AG20443 (cell line): ENCODE data around the gene ITGA11.
"Not testable (repeated sequence)": the region's sequence is repeated elsewhere in the genome, so short reads cannot be mapped to it uniquely, and the experiment has no call there.

Experiments
- DNase-seq: peaks from one replicate; pipeline ENCODE4 v3.0.0; 2012; ENCODE audit warnings: low spot score, mixed read lengths

ITGA11 gene

DNA sequence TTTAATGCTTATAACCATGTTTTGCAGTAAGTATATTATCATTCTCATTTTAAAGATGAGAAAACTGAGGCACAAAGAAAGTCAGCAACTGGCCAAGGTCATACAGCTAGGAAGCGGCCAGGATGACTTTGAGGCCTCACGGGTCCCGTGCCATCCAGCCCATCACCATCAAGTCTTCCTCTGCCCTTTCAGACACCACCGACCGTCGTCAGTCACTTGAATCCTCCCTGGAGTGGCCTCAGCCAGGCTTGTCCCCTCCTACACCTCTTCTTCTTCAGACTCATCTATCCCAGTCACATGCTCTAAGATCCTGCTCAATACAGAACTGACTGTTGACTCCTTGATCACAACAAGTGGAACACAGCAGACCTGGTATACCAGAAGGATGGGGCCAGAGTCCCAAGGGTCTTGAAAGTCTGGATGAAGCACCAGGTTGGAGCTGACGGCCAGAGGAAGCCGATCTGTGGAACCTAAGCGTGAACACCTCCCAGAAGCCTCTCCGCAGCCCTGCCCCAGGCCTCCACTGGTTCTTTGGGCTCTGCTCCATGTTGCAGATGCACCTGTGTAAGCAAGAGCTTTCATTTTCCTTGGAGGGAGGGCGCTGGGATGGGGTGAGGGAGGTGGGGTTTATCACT, 22.1 kb downstream of the ITGA11 start:
- DNase-seq, result no peak

DNA sequence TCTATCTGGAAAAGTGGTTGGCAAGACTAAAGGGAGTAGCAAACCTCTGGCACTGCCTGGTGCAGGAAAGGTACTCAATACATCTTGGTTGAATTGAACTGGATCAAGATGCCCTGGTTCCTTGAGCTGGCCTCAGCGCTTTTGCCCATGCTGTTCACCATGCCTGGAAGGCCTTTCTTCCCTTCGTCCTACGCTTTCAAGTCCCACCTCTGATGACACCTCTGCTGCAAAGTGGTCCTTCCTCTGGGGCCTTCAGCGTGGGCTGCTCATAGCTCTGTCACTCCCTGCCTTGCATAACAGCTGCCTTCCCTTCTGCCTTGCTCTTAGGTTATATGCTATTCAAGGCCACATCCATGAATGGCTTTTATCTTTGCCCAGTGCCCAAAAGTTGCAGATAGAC, 23.0 kb downstream of the ITGA11 start:
- DNase-seq, result no peak

DNA sequence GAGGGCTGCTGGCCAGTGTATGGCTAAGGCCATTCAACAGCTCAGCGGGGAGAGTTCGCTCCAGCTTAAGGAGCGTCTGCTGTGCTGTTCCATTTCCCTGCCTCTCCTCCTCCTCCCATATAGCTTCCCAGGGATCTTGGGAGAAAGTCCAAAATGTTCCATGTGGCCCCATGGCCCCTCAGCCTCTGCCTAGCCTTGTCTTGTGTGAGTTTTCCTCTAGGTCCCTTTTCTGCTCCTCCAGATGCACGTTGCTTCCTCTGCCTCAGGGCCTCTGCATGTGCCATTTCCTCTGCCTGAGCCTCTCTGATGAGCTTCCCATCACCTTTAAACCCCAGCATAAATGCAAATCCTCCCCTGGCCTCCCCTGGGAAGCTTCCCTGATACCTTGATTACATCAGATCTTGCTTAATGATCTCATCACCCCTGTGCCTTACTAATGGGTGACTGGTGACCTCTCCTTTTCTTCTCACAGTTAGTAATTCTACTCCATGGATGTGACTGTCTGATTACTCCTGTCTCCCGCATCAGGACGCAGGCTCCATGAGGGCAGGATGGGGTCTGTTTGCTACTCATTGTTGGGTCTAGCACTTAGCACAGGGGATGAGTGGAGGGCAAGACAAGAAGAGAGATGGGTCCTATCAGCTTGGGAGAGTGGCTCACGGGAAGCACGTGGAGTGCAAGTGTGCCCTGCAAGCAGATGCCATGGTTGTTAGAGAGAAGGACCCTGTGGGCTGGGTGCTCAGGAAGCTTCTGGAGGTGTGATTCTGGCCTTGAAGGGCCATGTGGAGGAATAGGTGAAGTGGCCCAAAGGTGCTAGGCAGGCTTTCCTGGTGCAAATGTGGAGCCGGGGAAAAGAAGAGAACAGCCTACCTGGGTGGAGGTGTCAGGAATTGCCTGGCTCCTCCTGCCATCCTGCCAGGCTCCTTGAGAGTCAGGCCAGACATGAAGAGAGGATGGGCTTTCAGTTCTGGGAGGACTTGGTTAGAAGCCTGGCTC, 23.8 kb downstream of the ITGA11 start:
- no peak for DNase-seq

DNA sequence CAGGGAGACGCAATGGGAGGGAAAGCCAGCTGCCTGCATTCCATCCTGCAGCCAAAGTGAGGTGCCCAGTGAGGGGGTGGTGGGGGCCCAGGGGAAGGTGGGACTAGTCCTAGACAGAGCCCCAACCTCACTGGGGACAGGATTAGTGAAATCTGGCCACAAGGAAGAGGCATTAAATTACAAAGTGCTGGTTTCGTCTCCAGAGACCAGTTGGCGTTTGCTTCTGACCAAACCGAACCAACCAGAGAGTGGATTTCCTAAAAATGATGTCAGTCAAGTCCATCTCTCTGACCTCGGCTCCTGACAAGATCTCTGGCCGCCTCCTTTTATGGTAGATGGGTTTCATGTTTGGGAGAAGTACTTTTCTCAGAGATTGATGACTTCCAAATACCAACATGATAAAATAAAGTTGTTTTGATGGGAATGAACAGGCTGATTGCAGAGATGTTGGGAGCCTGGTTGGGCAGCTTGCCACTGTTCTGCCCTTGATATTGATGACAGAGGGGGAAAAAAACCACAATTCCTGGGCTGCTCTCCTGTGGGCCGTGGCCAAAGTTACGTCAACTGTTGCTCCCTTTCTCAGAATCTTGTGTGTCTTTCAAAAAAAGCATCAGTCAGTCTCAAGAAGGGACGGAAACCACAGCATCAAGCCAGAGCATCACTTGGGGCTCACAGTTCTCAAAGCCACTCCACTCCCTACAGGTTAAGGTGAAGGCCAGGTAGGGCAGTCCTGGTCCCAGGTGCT, 24.6 kb downstream of the ITGA11 start:
- DNase-seq, result no peak

DNA sequence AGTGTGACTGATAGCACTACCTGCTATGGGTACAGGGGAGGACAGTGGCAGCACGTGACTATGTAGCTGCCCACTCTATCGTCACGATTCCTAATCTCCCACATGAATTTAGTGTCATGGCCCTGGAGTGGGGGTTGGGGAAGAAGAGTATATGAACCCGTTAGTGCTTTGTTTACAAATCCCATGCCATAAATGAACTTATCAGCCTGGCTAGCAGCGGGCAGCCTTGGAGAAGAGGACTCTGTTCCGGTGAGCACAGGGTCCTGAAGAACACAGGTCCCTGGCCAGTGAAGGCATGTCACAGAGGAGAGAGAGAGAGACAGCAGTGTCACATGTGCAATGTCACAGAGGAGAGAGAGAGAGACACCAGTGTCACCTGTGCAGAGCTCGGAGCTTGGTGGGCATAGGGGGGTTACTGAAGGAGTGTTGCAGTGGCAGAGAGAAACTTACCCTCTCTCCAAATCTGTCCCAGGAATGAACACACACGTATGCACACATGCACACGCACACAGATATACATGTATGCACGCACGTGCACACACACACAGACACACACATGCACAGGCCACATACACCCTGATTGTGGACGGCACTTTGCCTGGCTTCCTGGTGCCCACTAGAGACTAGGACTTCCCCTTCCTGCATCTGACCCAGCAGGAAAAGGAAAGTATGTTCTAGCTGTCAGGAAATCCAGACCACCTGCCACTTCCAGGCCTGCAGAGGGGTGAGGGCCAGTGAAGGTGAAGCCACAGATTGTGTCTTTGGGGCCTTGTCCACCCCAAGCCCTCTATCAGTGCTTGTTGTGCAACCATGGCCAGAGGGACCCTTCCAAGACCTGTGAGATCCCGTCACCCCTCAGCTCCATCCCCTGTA, 26.3 kb downstream of the ITGA11 start:
- no peak for DNase-seq

DNA sequence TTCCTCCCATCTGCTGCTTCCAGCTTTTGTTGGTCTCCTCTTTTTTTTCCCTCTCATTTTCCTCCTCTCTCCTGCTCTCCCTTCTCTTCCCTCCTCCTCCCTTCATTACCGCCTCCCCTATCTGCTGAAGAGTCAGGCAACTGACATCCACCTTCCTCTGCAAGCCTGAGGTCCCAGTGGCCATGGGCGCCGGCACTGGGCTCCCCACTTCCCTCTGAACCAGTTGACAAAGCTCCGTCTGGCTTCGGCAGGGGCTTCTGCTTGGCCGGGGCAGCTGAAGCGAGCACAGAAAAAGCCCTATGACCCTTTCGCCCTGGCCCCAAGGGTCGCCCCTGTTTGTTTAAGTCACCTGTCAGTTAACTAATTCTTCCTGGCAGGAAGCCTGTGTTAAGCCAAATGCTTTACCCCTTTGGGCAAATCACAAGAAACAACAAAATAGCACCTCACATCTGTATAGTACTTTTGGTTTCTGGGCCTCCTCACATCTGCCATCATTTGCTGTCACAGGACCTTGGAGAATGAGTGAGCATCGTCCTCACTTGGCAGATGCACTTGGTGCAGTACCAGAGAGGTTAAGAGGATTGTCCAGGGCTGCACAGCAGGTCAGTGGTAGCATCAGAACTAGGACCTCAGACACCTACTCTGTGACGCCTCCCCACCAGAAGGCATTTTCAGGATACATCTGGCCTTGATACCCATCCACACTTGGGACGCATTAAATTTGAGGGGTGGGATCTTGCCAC, 27.7 kb downstream of the ITGA11 start:
- no peak for DNase-seq

DNA sequence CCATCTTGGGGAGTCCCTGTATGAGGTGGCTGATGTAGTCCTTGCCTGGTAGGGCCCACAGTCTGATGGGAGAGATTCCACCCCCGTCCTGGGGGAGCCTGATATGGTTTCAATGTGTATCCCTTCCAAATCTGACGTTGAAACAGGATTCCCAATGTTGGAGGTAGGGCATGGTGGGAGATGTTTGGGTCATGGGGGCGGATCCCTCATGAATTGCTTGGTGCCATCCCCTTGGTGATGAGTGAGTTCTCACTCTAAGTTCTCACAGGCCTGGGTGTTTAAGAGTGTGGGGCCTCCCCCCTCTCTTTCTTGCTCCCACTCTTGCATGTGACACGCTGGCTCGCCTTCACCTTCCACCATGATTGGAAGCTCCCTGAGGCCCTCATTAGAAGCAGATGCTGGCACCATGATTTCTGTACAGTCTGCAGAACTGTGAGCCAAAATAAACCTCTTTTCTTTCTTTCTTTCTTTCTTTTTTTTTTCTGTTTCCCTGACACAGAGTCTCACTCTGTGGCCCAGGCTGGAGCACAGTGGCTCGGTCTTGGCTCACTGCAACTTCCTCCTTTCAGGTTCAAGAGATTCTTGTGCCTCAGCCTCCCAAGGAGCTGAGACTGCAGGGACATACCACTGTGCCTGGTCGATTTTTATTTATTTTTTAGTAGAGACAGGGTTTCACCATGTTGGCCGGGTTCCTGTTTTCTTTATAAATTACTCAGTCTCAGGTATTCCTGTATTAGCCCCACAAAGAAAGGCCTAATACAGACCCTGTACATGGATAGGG, 28.6 kb downstream of the ITGA11 start:
- DNase-seq, result no peak

DNA sequence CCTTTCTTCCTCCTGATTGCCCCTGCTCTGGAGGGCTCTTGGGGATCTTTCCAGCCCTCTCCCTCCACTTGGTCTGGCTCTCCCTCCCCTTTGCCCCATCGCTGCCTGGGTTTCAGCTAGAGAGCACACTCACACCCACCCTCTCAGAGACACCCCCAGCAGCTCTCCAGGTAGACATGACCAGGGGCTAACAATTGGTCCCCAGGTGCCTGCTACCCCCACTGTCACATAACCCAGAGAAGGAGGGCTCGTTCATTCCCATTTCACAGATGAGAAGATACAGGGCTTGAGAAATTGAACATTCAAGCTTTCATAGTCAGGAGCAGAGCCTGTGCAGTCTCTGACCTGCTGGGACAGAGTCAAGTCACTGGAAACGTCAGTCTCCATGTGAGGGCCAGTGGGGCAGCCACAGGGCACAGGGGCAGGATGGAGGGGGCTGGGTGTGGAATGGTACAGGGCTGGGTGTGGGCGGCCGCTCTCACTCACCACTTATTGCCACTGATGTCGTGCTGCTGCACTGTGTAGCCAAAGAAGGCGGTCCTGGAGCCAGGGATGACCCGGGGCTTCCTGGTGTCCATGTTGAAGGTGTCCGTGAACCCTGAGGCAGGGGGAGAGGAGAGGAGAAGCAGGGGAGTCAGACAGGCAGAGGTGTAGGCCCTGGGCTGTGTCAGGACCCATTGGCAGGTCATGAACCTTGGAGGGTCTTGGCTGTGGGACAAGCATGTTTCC, 29.4 kb downstream of the ITGA11 start:
- DNase-seq, result no peak

DNA sequence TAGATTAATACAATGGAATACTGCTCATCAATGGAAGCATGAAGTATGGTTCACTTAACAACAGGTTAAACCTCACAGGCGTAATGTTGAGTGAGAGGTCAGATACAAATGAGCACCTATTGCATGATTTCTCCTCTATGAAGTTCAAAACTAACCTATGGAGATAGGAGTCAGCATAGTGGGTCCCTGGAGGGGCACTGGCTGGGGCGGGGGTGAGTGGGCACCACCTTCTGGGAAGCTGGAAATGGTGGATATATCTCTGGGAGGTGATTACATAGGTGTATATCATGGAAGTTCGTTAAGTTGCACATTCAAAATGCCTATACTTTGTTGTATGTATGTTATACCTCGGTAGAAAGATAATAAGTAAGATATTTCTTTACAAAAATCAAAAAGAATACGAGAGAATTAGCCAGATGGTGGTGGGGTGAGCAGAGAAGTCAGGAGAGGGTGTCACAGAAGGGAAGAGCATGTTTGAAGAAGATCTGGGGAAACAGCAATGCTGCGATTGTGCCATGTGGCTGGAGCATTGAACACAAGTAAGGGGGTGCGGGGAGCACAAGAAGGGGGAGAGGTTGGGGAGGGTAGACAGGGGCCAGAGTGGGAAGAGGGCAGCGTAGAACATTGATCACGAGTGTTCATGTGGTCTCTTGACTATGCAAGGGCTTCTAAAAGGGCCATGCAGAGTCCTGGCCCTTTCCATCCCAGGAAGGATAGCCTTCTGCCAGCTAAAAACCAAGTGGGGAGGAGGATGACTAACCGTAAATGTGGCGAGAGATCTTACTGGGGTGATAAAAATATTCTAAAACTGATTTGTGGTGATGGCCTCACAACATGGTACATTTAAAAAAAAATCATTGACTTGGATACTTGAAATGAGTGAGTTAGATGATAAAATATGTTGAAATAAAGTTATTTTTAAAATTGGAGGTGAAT, 30.2 kb downstream of the ITGA11 start:
- DNase-seq, result no peak

DNA sequence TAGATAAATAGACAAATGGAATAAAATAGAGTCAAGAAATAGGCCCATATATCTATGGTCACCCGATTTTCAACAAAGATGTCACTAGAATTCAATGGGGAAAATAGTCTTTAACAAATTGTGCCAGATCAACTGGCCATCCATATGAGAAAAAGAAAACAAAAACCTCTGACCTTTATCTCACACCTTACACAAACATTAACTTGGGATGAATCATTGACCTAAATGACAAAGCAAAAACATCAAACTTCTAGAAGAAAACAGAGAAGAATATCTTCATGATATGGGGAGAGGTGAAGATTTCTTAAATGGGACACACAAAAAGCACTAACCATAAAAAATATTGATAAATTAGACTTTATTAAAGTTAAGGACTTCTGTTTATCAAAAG, 31.9 kb downstream of the ITGA11 start:
- DNase-seq, result no peak

DNA sequence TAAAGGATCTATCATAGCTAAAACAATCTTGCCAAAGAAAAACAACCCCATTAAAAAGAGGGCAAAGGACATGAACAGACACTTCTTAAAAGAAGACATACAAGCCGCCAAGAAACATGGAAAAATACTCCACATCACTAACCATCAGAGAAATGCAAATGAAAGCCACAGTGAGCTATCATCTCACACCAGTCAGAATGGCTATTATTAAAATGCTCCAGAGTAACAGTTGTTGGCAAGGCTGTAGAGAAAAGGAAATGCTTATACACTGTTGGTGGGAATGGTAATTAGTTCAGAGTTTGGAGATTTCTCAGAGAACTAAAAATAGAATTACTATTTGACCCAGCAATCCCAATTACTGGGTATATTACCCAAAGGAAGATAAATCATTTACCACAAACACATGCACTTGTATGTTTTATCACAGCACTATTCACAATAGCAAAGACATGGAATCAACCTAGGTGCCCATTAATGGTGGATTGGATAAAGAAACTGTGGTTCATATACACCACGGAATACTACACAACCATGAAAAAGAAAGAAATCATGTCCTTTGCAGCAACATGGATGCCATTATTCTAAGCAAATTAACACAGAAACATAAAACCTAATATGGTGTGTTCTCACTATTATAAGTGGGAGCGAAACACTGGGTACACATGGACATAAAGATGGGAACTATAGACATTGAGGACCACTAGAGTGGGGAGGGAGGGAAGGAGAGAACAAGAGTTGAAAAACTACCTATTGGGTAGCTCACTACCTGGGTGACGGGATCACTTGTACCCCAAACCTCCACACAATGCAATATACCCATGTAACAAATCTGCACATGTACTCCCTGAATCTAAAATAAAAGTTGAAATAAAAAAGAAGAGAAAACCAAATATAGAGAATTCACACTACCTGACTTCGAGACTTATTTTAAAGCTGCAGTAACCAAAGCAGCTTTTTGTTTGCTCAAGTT, 32.6 kb downstream of the ITGA11 start:
- DNase-seq, result no peak

DNA sequence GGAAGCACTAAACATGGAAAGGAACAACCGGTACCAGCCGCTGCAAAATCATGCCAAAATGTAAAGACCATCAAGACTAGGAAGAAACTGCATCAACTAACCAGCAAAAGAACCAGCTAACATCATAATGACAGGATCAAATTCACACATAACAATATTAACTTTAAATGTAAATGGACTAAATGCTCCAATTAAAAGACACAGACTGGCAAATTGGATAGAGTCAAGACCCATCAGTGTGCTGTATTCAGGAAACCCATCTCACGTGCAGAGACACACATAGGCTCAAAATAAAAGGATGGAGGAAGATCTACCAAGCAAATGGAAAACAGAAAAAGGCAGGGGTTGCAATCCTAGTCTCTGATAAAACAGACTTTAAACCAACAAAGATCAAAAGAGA, 34.0 kb downstream of the ITGA11 start:
- DNase-seq, result not testable (repeated sequence)

DNA sequence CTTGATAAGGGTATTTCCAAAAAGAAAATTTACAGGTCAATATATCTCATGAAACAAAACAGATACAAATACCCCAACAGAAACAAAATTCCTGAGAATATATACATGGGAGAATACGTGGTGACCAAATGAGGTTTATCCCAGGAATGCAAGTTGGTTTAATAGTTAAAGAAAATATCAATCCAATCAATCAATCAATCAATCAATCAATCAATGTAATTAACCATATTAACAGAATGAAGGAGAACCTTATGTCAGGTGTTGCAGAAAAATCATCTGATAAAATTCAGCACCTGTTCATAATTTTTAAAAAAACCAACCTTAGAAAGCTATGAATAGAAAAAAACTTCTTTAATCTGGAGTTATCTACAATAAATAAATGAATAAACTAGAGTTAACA, 35.9 kb downstream of the ITGA11 start:
- DNase-seq, result no peak

DNA sequence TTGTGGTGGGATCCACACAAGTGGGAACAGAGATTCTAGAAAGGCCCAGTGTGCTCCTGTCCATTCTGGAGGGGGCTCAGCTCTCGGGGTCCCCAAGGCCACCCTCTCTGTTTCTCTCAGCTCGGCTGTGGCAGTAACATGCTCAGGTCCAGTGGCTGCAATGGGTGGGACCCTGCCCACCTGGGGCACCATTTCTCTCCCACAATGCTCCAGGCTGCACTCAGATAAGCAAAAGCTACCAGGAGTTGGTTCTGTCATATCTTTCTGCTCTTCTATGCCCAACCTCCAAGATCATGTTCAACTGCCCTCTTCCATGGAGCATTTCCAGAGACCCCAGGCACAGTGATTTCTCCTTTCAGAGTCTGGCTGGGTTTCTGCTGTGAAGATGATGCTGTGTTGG, 40.8 kb downstream of the ITGA11 start:
- no peak for DNase-seq

DNA sequence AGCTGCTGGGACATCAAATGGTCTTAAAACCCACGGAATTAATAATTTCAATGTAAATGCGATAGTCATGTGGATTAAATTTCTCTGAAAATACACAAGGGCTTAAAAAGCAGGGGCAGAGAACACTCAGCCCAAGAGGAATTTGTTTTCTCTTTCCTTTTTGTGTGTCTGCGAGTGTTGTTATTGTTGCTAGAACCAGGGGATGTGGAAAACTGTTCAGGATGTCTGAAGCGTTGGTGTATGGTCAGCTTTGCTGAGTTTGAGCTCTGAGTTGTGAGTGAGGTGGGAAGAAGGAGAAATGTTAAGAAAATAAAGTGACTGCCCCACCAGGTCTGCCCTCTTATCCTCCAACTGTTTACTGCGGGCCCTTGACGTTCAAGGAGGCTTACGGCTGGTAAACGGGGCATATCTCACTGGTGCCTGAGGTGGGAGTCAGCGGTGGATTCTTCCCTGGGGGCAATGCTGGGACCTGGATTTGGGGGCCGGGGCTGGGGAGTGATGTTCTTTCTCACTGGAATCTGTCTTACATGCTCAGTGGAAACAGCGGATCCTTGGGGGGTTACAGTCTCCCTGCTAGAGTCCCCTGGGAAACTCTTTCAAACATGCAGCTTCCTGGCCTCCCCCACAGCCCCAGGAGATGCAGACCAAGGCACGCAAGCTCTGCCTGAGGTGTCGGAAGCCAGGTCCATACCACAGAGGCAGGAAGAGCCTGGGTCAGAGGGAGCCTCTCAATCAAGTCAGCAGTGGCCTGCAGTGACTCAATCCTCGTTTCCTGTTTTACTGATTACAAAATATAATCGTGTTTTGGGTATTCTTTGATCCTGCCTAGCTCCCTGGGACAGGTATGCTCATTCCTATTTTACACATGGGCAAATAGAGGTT, 41.8 kb downstream of the ITGA11 start:
- DNase-seq, result no peak
